ENCODE data around the gene SAMSN1. TPM values are rescaled to one million over a fixed set of nuclear protein-coding genes. Genes with fewer than 3 reads are reported as not detected.

The SAMSN1 gene
- total and polyA plus RNA-seq, 2 experiments from 2014 or later: 3.2 to 5.4 TPM

- no peak for ATAC-seq
- Histone ChIP-seq H3F3A (replicated peaks; ENCODE audit: low read depth) (no peaks in the 10 kb centered on the region), H2AFZ (peak overlapping the region; percentile 29; the same call in 1 of the 2 replicates), H3K4me3 (no peak overlapping the region), H3K4me1 (ENCODE audit: insufficient read depth) (no peaks in the 10 kb centered on the region), H4K20me1 (replicated peaks; ENCODE audit: insufficient read depth) (no peaks in the 10 kb centered on the region), H3K9me2 (ENCODE audit: insufficient read depth) (no peaks in the 10 kb centered on the region), H3K36me3 (ENCODE audit: insufficient read depth) (no peaks in the 10 kb centered on the region), H3K79me2 (replicated peaks; ENCODE audit: insufficient read depth) (no peaks in the 10 kb centered on the region), H3K27me3 (ENCODE audit: insufficient read depth) (no peaks in the 10 kb centered on the region), H3K4me2 (no peak overlapping the region), H3K27ac (ENCODE audit: low read depth) (no peak overlapping the region)
- no peaks in the 10 kb centered on the region for H3K36me3 Mint-ChIP-seq (ENCODE audit: low read depth)
- H3K4me1 Mint-ChIP-seq: no peaks in the 10 kb centered on the region
- no peak overlapping the region for H3K4me3 Mint-ChIP-seq
- no peak for DNase-seq (ENCODE audit: low spot score)
- no peak overlapping the region for H3K27ac Mint-ChIP-seq
- H3K9me3 Mint-ChIP-seq: no peaks in the 10 kb centered on the region
- no peak for TF ChIP-seq EZH2 (IDR thresholded peaks at IDR 0.05; ENCODE audit: low read depth, unreplicated experiment)
- TF ChIP-seq STAT1 (IDR thresholded peaks at IDR 0.05; ENCODE audit: unreplicated experiment): no peak
- no peak for TF ChIP-seq EZH2phosphoT487 (IDR thresholded peaks at IDR 0.05; ENCODE audit: unreplicated experiment)
- TF ChIP-seq, protein P1, sequence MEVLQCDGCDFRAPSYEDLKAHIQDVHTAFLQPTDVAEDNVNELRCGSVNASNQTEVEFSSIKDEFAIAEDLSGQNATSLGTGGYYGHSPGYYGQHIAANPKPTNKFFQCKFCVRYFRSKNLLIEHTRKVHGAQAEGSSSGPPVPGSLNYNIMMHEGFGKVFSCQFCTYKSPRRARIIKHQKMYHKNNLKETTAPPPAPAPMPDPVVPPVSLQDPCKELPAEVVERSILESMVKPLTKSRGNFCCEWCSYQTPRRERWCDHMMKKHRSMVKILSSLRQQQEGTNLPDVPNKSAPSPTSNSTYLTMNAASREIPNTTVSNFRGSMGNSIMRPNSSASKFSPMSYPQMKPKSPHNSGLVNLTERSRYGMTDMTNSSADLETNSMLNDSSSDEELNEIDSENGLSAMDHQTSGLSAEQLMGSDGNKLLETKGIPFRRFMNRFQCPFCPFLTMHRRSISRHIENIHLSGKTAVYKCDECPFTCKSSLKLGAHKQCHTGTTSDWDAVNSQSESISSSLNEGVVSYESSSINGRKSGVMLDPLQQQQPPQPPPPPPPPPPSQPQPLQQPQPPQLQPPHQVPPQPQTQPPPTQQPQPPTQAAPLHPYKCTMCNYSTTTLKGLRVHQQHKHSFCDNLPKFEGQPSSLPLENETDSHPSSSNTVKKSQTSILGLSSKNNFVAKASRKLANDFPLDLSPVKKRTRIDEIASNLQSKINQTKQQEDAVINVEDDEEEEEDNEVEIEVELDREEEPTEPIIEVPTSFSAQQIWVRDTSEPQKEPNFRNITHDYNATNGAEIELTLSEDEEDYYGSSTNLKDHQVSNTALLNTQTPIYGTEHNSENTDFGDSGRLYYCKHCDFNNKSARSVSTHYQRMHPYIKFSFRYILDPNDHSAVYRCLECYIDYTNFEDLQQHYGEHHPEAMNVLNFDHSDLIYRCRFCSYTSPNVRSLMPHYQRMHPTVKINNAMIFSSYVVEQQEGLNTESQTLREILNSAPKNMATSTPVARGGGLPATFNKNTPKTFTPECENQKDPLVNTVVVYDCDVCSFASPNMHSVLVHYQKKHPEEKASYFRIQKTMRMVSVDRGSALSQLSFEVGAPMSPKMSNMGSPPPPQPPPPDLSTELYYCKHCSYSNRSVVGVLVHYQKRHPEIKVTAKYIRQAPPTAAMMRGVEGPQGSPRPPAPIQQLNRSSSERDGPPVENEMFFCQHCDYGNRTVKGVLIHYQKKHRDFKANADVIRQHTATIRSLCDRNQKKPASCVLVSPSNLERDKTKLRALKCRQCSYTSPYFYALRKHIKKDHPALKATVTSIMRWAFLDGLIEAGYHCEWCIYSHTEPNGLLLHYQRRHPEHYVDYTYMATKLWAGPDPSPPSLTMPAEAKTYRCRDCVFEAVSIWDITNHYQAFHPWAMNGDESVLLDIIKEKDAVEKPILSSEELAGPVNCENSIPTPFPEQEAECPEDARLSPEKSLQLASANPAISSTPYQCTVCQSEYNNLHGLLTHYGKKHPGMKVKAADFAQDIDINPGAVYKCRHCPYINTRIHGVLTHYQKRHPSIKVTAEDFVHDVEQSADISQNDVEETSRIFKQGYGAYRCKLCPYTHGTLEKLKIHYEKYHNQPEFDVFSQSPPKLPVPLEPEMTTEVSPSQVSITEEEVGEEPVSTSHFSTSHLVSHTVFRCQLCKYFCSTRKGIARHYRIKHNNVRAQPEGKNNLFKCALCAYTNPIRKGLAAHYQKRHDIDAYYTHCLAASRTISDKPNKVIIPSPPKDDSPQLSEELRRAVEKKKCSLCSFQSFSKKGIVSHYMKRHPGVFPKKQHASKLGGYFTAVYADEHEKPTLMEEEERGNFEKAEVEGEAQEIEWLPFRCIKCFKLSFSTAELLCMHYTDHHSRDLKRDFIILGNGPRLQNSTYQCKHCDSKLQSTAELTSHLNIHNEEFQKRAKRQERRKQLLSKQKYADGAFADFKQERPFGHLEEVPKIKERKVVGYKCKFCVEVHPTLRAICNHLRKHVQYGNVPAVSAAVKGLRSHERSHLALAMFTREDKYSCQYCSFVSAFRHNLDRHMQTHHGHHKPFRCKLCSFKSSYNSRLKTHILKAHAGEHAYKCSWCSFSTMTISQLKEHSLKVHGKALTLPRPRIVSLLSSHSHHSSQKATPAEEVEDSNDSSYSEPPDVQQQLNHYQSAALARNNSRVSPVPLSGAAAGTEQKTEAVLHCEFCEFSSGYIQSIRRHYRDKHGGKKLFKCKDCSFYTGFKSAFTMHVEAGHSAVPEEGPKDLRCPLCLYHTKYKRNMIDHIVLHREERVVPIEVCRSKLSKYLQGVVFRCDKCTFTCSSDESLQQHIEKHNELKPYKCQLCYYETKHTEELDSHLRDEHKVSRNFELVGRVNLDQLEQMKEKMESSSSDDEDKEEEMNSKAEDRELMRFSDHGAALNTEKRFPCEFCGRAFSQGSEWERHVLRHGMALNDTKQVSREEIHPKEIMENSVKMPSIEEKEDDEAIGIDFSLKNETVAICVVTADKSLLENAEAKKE (CRISPR knock-in tag; IDR thresholded peaks at IDR 0.05): no peak
- no peak for TF ChIP-seq ZNF331 (CRISPR knock-in tag; IDR thresholded peaks at IDR 0.05; ENCODE audit: low read depth)
- TF ChIP-seq, protein P2, sequence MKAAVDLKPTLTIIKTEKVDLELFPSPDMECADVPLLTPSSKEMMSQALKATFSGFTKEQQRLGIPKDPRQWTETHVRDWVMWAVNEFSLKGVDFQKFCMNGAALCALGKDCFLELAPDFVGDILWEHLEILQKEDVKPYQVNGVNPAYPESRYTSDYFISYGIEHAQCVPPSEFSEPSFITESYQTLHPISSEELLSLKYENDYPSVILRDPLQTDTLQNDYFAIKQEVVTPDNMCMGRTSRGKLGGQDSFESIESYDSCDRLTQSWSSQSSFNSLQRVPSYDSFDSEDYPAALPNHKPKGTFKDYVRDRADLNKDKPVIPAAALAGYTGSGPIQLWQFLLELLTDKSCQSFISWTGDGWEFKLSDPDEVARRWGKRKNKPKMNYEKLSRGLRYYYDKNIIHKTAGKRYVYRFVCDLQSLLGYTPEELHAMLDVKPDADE (IDR thresholded peaks at IDR 0.05): no peak
- no peak for TF ChIP-seq CTCF (conservative IDR thresholded peaks at IDR 0.05; ENCODE audit: low read depth in 2 of 2)
- TF ChIP-seq JUNB (IDR thresholded peaks at IDR 0.05; ENCODE audit: unreplicated experiment): no peak
- TF ChIP-seq NANOG (IDR thresholded peaks at IDR 0.05; ENCODE audit: borderline replicate concordance): no peak
- no peak for TF ChIP-seq POLR2AphosphoS5 (IDR thresholded peaks at IDR 0.05; ENCODE audit: low read depth)
- no peaks in the 10 kb centered on the region for H3K27me3 Mint-ChIP-seq (ENCODE audit: insufficient read depth, low read depth, poor library complexity)
Measured at GRCh38 chr21:14483296-14483695, 62.8 kb downstream of the SAMSN1 start.
